Suprapubic skin (tissue), 3 donors: ENCODE data around the gene USP32.

Experiments
- EP300 ChIP-seq: sonication (generic); formaldehyde crosslinking; IDR thresholded peaks from one replicate; pipeline ENCODE4 v1.6.1; 2017; ENCODE audit warnings: antibody characterized with exemption
- TF ChIP-seq, protein P1 (sequence below), 2 donors: fragments of 200-600 bp in 1 of 2; fragments of 450-650 bp in 1 of 2; sonication (generic) in 1 of 2; IDR thresholded peaks; one replicate each; pipeline ENCODE4 v1.5.1; 2016 to 2019; ENCODE audit warnings: antibody characterized with exemption in 2 of 2, mild to moderate bottlenecking in 1 of 2, moderate library complexity in 1 of 2

DNA sequence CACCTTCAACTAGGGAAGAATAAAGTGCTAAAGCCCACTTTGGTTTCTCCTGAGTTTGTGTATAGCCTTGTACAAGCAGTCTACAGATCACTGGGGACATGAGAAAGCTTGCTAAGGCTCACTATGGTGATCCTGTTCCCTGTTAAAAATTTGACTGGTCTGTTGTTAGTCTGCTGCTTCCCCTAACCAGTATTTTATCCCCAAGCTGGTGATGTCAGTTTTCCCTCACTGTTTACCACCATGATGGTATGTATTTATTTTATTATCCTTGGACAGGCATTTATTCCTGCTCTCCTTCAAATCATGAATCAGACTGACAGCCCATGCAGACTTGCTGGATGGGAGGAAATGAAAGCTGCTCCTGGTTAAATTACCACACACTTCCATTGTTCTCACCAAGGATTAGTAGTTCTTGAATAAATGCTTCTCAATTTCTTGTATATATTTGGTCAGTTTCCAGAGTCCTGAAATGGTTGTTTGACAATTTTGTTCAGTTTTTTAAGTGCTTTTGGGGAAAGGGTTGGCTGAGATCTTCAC lies 142.6 kb downstream of the USP32 start:
- TF ChIP-seq, protein P1, sequence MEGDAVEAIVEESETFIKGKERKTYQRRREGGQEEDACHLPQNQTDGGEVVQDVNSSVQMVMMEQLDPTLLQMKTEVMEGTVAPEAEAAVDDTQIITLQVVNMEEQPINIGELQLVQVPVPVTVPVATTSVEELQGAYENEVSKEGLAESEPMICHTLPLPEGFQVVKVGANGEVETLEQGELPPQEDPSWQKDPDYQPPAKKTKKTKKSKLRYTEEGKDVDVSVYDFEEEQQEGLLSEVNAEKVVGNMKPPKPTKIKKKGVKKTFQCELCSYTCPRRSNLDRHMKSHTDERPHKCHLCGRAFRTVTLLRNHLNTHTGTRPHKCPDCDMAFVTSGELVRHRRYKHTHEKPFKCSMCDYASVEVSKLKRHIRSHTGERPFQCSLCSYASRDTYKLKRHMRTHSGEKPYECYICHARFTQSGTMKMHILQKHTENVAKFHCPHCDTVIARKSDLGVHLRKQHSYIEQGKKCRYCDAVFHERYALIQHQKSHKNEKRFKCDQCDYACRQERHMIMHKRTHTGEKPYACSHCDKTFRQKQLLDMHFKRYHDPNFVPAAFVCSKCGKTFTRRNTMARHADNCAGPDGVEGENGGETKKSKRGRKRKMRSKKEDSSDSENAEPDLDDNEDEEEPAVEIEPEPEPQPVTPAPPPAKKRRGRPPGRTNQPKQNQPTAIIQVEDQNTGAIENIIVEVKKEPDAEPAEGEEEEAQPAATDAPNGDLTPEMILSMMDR (IDR thresholded peaks at IDR 0.05), result no peak
- TF ChIP-seq EP300, result no peak
